GM19351 (cell line): ENCODE results near the gene CABLES2.
"Not testable (repeated sequence)": the region's sequence is repeated elsewhere in the genome, so short reads cannot be mapped to it uniquely, and the experiment has no call there.

Source experiments
- ATAC-seq: cut with Tn5 transposase; IDR thresholded peaks from one replicate; pipeline ENCODE4 v1.9.1; 2021; ENCODE audit warnings: mild to moderate bottlenecking, moderate library complexity; ENCODE audit not compliant: unreplicated experiment

Gene CABLES2

GRCh38 chr20:62374331-62375152 lies 32.5 kb downstream of the CABLES2 start:
- ATAC-seq: no peak

- ATAC-seq: not testable (repeated sequence)
Observed at GRCh38 chr20:62373631-62374179, 33.4 kb downstream of the CABLES2 start.

- no peak for ATAC-seq
Observed at GRCh38 chr20:62372042-62372993, 34.8 kb downstream of the CABLES2 start.

GRCh38 chr20:62371588-62372041 lies 35.5 kb downstream of the CABLES2 start:
- no peak for ATAC-seq

GRCh38 chr20:62370807-62371587 lies 36.1 kb downstream of the CABLES2 start:
- no peak for ATAC-seq

- no peak for ATAC-seq
Observed at GRCh38 chr20:62370115-62370806, 36.8 kb downstream of the CABLES2 start.

- ATAC-seq: no peak
Observed at GRCh38 chr20:62369815-62370114, 37.3 kb downstream of the CABLES2 start.

GRCh38 chr20:62368976-62369814 lies 37.9 kb downstream of the CABLES2 start:
- ATAC-seq: no peak

GRCh38 chr20:62368392-62368975 lies 38.6 kb downstream of the CABLES2 start:
- ATAC-seq: no peak

- ATAC-seq: no peak
Observed at GRCh38 chr20:62367633-62368391, 39.3 kb downstream of the CABLES2 start.

GRCh38 chr20:62367136-62367632 lies 39.9 kb downstream of the CABLES2 start, which contains the start of gene LAMA5:
LAMA5 (minus strand) TSS chr20:62367312; CDS start chr20:62367245, 67 bp downstream.
- peak; percentile 47 for ATAC-seq

- peak; percentile 25 for ATAC-seq
Observed at GRCh38 chr20:62366370-62367135, 40.5 kb downstream of the CABLES2 start.

- ATAC-seq: no peak
Observed at GRCh38 chr20:62365814-62366369, 41.2 kb downstream of the CABLES2 start.

GRCh38 chr20:62364911-62365736 lies 42.0 kb downstream of the CABLES2 start:
- ATAC-seq: no peak

GRCh38 chr20:62363920-62364851 lies 42.9 kb downstream of the CABLES2 start:
- ATAC-seq: no peak
